Spleen (tissue), 11 donors: ENCODE measurements around the gene IL1F10. TPM values are rescaled to one million over a fixed set of nuclear protein-coding genes. Genes with fewer than 3 reads are reported as not detected.

ENCODE experiments used
- DNase-seq: peaks from one replicate; pipeline ENCODE4 v3.0.0-alpha.2; 2020
- H3K27ac ChIP-seq, 8 donors: fragments of 200-600 bp; sonication (generic) in 7 of 8; 1 replicate in 4 of 8; 2 replicates in 4 of 8; pipeline versions ENCODE4 v1.5.0 to v1.8.0; 2016 to 2021; ENCODE audit warnings: inconsistent platforms in 4 of 8, mild to moderate bottlenecking in 4 of 8, moderate library complexity in 1 of 8
- H3K27me3 ChIP-seq, 7 donors: fragments of 200-600 bp; sonication (generic) in 6 of 7; replicated peaks in 1 of 7; 1 replicate in 4 of 7; 2 replicates in 3 of 7; pipeline versions ENCODE4 v1.5.0 to v1.8.0; 2016 to 2021; ENCODE audit warnings: inconsistent platforms in 3 of 7, mild to moderate bottlenecking in 1 of 7
- H3K36me3 ChIP-seq, 6 donors: fragments of 200-600 bp; sonication (generic) in 5 of 6; 1 replicate in 4 of 6; 2 replicates in 2 of 6; pipeline versions ENCODE4 v1.5.0 to v1.8.0; 2016 to 2021; ENCODE audit warnings: inconsistent platforms in 2 of 6
- H3K4me1 ChIP-seq, 6 donors: fragments of 200-600 bp; sonication (generic) in 5 of 6; 1 replicate in 3 of 6; 2 replicates in 3 of 6; pipeline versions ENCODE4 v1.5.0 to v1.8.0; 2016 to 2021; ENCODE audit warnings: inconsistent platforms in 3 of 6
- H3K4me3 ChIP-seq, 8 donors: fragments of 200-600 bp; sonication (generic) in 7 of 8; 1 replicate in 4 of 8; 2 replicates in 4 of 8; pipeline versions ENCODE4 v1.5.0 to v1.8.0; 2016 to 2021; ENCODE audit warnings: inconsistent platforms in 4 of 8, mild to moderate bottlenecking in 4 of 8, moderate library complexity in 2 of 8
- H3K9me3 ChIP-seq, 8 donors: fragments of 200-600 bp; sonication (generic) in 7 of 8; 1 replicate in 4 of 8; 2 replicates in 4 of 8; pipeline versions ENCODE4 v1.5.0 to v1.8.0; 2016 to 2021; ENCODE audit warnings: inconsistent platforms in 4 of 8
- CTCF ChIP-seq, 11 experiments: fragments of 200-600 bp in 7 of 11; fragments of 450-650 bp in 4 of 11; sonication (generic) in 4 of 11; IDR thresholded peaks in 8 of 11; conservative IDR thresholded peaks in 3 of 11; 1 replicate in 7 of 11; 2 replicates in 4 of 11; pipeline versions ENCODE4 v1.4.0 to v1.8.0; 2016 to 2021; ENCODE audit warnings: antibody characterized with exemption in 11 of 11, inconsistent platforms in 4 of 11, mild to moderate bottlenecking in 1 of 11
- POLR2A ChIP-seq, 3 donors: fragments of 450-650 bp; IDR thresholded peaks; one replicate each; pipeline ENCODE4 v1.5.1; 2017; ENCODE audit warnings: antibody characterized with exemption in 3 of 3, mild to moderate bottlenecking in 1 of 3
- POLR2AphosphoS5 ChIP-seq, 3 donors: sonication (generic); formaldehyde crosslinking; IDR thresholded peaks; one replicate each; pipeline ENCODE4 v1.5.1; 2017; ENCODE audit warnings: antibody characterized with exemption in 3 of 3
- WGBS, 5 donors: extraction: QIAGEN DNeasy Blood & Tissue Kit in 3 of 5; methylation state at CpG; one replicate each; pipeline versions ENCODE4 v1.1.5 to v1.1.7; 2013 to 2018; 5-methylcytosine and 5-hydroxymethylcytosine counted together
- intact Hi-C: fragments of 100-400 bp; cut with DNase I; formaldehyde crosslinking; loops from one replicate; pipeline ENCODE4 v1.15.0; 2023; ENCODE audit warnings: low total_unique reads
- polyA plus RNA-seq, 3 donors: library from polyadenylated mRNA; stranded (reverse); fragments of 200-250 nt; gene quantifications; one replicate each; pipeline ENCODE4 v1.2.1, GENCODE V29; 2013
- total RNA-seq, 7 donors: library from RNA; depleted of rRNA in 3 of 7; stranded (reverse); fragments of >200 nt in 3 of 7; fragmentation: NEBNext Ultra II Directional in 4 of 7; extraction: Animal tissue kit (Norgen Biotek cat#: 25700) in 4 of 7; gene quantifications; one replicate each; pipeline versions ENCODE4 v1.1.0 to v1.2.1, GENCODE V29; 2016 to 2021
- donor health status: healthy with polysubstance abuse.
- donor health status: DM: no; HTN: no; CAD: no; lungs with moderate emphysema.
- donor health status: DM: no; HTN: no; CAD: no.
- donor health status: Bipolar disorder and iron deficiency.
- donor health status: healthy.
- donor health status: DM: no; HTN: no; CAD: no.
- donor health status: DM: yes; HTN: yes; CAD: no.

The IL1F10 gene
- total and polyA plus RNA-seq, 10 donors, result not detected

- Histone ChIP-seq H3K4me1 (no peaks in the 10 kb centered on the region), H3K9me3 (peaks cover 0 to 27% (median 21%) of the 10 kb centered on the region in 8 donors), H3K36me3 (no peaks in the 10 kb centered on the region), H3K27me3 (peaks cover 0 to 13% (median 0%) of the 10 kb centered on the region in 7 donors), H3K27ac (no peak overlapping the region), H3K4me3 (no peak overlapping the region)
- no peak for DNase-seq
- intact Hi-C loops, result no loop called here
- no peak for TF ChIP-seq POLR2A (IDR thresholded peaks at IDR 0.05)
- TF ChIP-seq CTCF (IDR thresholded peaks at IDR 0.05 in 8 of 11, conservative IDR thresholded peaks at IDR 0.05 in 3 of 11), result no peak
- no peak for TF ChIP-seq POLR2AphosphoS5 (IDR thresholded peaks at IDR 0.05)
- WGBS, 5 donors, result 71 to 83% (median 80%) methylated on average over 1 of the region's 1 CpG
Measured at GRCh38 chr2:113057117-113057516, 10.7 kb upstream of the IL1F10 start.

- TF ChIP-seq POLR2AphosphoS5 (IDR thresholded peaks at IDR 0.05) (no peak), POLR2A (IDR thresholded peaks at IDR 0.05) (no peak), CTCF (IDR thresholded peaks at IDR 0.05 in 8 of 11, conservative IDR thresholded peaks at IDR 0.05 in 3 of 11) (no peak)
- intact Hi-C loops, result no loop called here
- H3K27me3 ChIP-seq, result peaks cover 0 to 20% (median 0%) of the 10 kb centered on the region in 7 donors
- H3K36me3 ChIP-seq, result no peaks in the 10 kb centered on the region
- no peak overlapping the region for H3K27ac ChIP-seq
- DNase-seq, result no peak
- 47 to 69% (median 62%) methylated on average over 2 of the region's 2 CpGs for WGBS, 5 donors
- peaks cover 0 to 27% (median 20%) of the 10 kb centered on the region in 8 donors for H3K9me3 ChIP-seq
- H3K4me3 ChIP-seq, result no peak overlapping the region
- H3K4me1 ChIP-seq, result no peaks in the 10 kb centered on the region
Measured at GRCh38 chr2:113058411-113058994, 9.3 kb upstream of the IL1F10 start.

- intact Hi-C loops, result no loop called here
- Histone ChIP-seq H3K36me3 (no peaks in the 10 kb centered on the region), H3K27ac (no peak within 1 kb of the TSS), H3K4me1 (no peaks in the 10 kb centered on the region), H3K9me3 (peaks cover 0 to 22% (median 16%) of the 10 kb centered on the region in 8 donors), H3K4me3 (no peak within 1 kb of the TSS), H3K27me3 (peaks cover 0 to 20% (median 0%) of the 10 kb centered on the region in 7 donors)
- 68 to 83% (median 78%) methylated on average over 14 to 15 of the region's 15 CpGs for WGBS, 5 donors
- no peak for TF ChIP-seq POLR2A (IDR thresholded peaks at IDR 0.05)
- no peak for TF ChIP-seq POLR2AphosphoS5 (IDR thresholded peaks at IDR 0.05)
- no peak for TF ChIP-seq CTCF (IDR thresholded peaks at IDR 0.05 in 8 of 11, conservative IDR thresholded peaks at IDR 0.05 in 3 of 11)
- no peak for DNase-seq
Measured at GRCh38 chr2:113058998-113059960, 8.5 kb upstream of the IL1F10 start, which contains the start of gene IL36RN. IL36RN (plus strand) TSS chr2:113059198; CDS start chr2:113059439, 241 bp downstream.

- H3K4me1 ChIP-seq, result no peaks in the 10 kb centered on the region
- no peak overlapping the region for H3K27ac ChIP-seq
- WGBS, 5 donors, result 71 to 89% (median 77%) methylated on average over 4 of the region's 4 CpGs
- peaks cover 0 to 20% (median 0%) of the 10 kb centered on the region in 7 donors for H3K27me3 ChIP-seq
- DNase-seq, result no peak
- TF ChIP-seq POLR2AphosphoS5 (IDR thresholded peaks at IDR 0.05) (no peak), CTCF (IDR thresholded peaks at IDR 0.05 in 8 of 11, conservative IDR thresholded peaks at IDR 0.05 in 3 of 11) (no peak), POLR2A (IDR thresholded peaks at IDR 0.05) (no peak)
- no peak overlapping the region for H3K4me3 ChIP-seq
- no peaks in the 10 kb centered on the region for H3K36me3 ChIP-seq
- H3K9me3 ChIP-seq, result peaks cover 0 to 11% (median 5%) of the 10 kb centered on the region in 8 donors
- intact Hi-C loops, result no loop called here
Measured at GRCh38 chr2:113060396-113060795, 7.4 kb upstream of the IL1F10 start.
